Astrocyte of the cerebellum (primary cell): ENCODE results near the gene JPT2.

Source experiments
- DNase-seq: peaks from one replicate; pipeline ENCODE4 v3.0.0-alpha.2; 2011; ENCODE audit warnings: low read depth
- H3K4me3 ChIP-seq: 2 replicates; pipeline ENCODE4 v1.5.1; 2011; ENCODE audit warnings: mild to moderate bottlenecking, low read depth, low read length, moderate library complexity
- in situ Hi-C: cut with HindIII; loops from 2 replicates; pipeline ENCODE4 v1.10.0; 2017; ENCODE audit warnings: low sequenced_read_pairs
- TF ChIP-seq, protein P1 (sequence below): IDR thresholded peaks from 2 replicates; pipeline ENCODE4 v1.5.1; 2012; ENCODE audit warnings: low read length, low read depth, moderate library complexity, mild to moderate bottlenecking; ENCODE audit errors: missing control alignments

Gene JPT2

DNA sequence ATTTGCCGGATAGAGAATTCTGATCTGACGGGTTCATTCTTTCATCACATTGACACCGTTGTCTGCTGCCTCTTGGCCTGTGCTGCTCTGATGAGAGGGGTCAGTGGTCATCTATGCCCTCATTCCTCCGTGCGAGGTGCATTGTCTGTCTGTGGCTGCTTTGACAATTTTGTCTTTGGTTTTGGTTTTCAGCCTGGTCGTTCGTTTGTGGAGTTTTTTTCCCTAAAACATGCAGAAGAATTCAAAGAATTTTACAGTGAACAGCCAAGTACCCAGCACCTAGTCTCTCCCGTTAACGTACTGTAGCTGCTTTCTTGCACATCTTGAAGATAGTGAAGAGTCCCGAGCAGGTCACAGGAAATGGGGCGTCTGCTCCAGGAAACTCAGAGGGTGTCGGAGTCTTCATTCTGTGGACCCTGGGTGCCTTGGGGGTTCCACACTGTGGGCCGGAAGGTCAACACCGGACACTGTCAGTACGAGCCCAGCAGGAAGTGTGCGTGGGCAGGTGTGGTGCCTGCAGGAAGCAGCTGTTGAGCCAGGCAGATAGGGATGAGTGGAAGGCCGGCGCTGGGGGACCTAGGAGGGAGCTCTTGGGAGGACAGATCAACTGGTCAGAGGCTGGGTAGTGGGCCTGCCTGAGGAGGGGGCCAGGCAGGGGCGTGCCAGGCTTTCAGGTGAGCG lies 37.7 kb upstream of the JPT2 start:
- TF ChIP-seq, protein P1, sequence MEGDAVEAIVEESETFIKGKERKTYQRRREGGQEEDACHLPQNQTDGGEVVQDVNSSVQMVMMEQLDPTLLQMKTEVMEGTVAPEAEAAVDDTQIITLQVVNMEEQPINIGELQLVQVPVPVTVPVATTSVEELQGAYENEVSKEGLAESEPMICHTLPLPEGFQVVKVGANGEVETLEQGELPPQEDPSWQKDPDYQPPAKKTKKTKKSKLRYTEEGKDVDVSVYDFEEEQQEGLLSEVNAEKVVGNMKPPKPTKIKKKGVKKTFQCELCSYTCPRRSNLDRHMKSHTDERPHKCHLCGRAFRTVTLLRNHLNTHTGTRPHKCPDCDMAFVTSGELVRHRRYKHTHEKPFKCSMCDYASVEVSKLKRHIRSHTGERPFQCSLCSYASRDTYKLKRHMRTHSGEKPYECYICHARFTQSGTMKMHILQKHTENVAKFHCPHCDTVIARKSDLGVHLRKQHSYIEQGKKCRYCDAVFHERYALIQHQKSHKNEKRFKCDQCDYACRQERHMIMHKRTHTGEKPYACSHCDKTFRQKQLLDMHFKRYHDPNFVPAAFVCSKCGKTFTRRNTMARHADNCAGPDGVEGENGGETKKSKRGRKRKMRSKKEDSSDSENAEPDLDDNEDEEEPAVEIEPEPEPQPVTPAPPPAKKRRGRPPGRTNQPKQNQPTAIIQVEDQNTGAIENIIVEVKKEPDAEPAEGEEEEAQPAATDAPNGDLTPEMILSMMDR, result no peak
- H3K4me3 ChIP-seq, result no peak overlapping the region
- no peak for DNase-seq
- in situ Hi-C loops, result no loop called here

DNA sequence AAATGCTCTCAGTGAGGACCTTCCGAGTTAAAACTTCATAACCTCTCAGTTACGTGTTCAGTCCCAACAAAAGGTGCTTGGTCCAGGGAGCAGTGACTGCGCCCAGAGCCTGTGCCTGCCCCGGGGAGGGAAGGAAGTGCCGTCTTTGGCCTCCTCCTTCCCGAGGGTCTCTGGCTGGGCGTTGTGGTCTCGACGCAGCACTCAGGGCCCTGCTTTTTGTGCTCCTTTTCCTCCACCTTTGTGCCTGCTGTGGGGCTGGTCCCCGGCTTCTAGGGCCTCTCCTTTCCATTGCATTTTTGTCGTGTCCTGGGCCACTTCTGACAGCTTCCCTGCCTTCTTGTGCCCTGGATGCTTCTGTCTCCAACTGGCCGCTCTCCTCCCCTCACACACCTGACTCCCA lies 36.8 kb upstream of the JPT2 start:
- in situ Hi-C loops, result no loop called here
- TF ChIP-seq, protein P1, result no peak
- DNase-seq, result no peak
- no peak overlapping the region for H3K4me3 ChIP-seq

DNA sequence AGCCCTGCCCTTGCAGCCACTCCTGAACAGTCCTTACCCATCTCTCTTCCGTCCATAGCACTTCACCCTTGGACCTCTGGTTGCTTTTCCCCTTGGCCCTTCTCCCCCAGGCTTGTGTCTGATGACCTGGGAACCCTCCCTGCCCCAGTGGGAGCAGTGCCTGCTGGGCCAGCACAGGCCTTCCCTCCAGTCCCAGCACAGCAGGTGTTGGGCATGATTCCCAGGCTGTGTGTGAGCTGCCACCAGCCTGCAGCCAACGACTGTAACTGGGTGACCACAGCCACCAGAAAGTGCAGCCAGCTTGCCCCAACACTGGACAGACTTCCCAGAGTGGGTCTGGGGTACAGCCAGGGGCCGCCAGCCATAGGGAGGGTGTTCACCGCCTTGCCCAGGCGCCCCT lies 35.9 kb upstream of the JPT2 start:
- no peak overlapping the region for H3K4me3 ChIP-seq
- DNase-seq, result no peak
- TF ChIP-seq, protein P1, result no peak
- in situ Hi-C loops, result no loop called here

DNA sequence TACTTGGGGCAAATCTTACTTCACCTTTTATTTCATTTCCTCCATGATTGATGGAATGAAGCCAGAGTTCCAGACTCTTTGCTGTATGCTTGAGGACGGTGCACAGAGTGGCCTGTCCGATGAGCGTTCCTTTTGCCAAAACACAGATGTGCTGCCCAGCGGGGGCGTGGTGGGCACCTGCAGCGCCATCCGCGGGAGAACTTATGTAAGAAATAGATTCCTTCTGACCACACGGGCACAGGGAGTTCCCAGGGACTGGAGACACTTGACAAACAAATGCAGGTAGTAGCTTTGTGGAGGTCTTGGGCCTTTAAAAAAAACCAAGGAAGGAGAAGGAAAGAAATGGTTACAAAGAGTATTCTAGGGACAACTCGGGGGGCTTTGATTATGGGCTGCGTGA lies 35.3 kb upstream of the JPT2 start:
- in situ Hi-C loops, result no loop called here
- TF ChIP-seq, protein P1, result no peak
- H3K4me3 ChIP-seq, result no peak overlapping the region
- DNase-seq, result no peak

DNA sequence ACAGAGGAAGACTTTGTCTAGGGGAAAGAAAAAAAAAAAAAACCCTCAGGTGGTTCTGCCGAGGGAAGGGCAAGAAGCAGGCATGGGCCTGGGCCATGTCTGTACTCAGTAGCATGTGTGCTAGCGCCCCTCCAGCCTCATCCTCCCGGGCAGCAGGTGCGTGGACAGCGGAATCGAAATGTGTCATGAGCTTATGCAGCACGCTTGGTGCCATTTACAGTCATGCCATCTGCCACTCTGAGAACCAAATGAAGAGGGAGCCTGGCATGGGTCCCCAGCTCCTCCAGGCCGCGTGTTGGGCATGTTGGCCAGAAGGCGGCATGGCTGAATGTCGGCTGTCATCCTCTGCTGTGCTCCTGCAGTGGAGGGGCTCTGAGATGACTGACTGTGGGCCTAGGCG lies 34.6 kb upstream of the JPT2 start:
- DNase-seq, result no peak
- in situ Hi-C loops, result no loop called here
- no peak overlapping the region for H3K4me3 ChIP-seq
- TF ChIP-seq, protein P1, result no peak

DNA sequence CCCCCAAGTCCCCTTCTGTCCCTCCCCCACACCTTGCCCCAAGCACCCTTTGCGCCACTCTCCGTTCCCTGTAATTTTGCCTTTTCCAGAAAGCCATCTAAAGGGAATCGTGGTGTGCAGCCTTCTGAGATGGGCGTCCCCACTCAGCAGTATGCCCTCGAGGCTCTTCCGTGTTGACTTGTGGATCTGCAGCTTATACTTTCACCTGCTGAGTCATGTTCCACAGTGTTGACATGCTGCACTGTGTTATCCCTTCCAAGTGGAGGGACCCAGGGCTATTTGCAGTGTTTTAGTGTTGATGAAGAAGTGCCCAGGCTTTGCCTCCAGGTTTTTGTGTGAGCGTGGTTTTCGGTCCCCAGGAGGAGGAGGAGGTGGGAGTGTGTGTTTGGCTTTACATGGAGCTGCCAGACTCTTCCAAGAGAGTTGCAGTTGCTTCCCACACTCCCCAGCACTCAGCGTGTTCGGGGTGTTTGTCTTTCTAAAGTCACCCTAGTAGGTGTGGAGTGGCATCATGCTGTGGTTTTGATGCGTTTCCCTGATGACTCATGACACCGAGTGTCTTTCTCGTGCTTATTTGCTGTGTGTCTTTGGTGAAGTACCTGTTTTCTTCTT lies 32.1 kb upstream of the JPT2 start:
- H3K4me3 ChIP-seq, result no peak overlapping the region
- in situ Hi-C loops, result no loop called here
- DNase-seq, result no peak
- TF ChIP-seq, protein P1, result no peak
